CD4-positive, alpha-beta T cell treated with Interleukin-6 at 100 ng/mL for 8 hours (primary cell): Measurements from ENCODE around the gene HRAS.

Source experiments
- DNase-seq: peaks from one replicate; pipeline ENCODE4 v3.0.0-alpha.2; 2020; ENCODE audit warnings: mixed read lengths, low spot score

Gene HRAS

DNA sequence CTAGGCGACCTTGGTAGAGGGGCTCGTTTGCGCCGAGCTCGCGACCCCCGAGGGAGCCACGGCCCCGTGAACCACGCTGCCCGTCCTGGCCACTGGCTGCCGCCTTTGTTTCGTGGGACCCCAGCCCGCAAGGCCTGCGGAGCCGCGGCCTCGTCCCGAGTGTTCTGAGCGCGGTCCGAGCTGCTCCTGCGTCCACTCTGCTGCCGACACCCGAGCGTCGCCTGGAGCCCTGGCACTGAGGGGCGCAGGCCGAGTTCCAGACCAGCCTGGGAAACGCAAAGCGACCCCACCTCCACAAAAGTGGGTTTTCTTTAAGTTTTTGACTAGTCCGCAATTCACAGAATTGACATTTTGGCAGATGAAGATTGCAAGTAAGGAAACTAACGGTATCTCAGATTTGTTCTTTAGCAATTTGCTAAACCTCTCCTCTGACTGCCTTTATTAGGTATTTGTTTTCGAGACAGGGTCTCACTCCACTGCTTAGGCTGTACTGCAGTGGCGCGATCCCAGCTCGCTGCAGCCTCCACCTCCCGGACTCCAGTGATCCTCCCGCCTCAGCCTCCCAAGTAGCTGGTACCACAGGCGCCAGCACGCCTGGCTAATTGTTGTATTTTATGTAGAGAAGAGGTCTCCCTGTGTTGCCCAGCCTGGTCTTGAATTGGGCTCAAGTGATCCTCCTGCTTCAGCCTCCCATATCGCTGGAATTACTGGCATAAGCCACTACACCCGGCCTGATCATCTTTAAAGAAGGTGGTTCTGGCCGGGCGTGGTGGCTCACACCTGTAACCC, 27.5 kb downstream of the HRAS start:
- no peak for DNase-seq

DNA sequence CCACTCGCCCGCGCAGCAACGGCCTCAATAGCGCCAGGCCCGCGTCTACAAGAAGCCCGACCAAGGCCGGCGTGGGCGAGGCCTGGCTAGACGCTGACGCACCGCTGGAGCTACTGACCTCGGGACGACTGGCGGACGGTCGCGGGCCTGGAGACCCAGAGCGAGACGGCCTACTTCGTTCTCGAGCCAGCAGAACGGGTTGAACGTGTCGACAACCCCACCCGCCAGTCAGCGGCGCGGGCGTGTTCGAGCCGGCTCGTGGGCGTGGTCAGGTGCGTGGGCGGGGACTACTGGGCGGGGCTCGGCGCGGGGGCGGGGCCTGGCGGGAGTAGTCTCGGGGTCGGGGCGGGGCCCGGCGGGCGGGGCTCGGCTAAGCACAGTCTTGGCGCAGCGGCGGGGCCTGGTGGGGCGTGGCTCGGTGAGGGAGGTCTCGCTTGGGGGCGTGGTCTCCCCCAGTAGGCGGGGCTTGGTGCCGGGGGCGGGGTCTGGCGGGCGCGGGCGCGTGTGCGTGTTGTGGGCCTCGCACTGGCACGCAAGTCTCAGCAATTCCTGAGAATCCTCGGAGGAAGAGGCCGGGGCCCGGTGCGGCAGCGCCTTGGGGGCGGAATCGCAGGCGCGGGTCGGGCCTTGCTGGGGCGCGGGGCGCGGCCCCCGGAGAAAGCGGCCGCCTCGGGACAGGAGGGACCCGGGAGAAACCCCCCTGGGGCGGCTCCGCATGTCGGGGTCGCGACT, 28.2 kb downstream of the HRAS start, which contains the start of gene RNH1:
RNH1 (minus strand) TSS at position 248 of the 732 bp plus-strand sequence. CDS start 5,080 bp downstream, outside the sequence.
- DNase-seq = peak; percentile 99

DNA sequence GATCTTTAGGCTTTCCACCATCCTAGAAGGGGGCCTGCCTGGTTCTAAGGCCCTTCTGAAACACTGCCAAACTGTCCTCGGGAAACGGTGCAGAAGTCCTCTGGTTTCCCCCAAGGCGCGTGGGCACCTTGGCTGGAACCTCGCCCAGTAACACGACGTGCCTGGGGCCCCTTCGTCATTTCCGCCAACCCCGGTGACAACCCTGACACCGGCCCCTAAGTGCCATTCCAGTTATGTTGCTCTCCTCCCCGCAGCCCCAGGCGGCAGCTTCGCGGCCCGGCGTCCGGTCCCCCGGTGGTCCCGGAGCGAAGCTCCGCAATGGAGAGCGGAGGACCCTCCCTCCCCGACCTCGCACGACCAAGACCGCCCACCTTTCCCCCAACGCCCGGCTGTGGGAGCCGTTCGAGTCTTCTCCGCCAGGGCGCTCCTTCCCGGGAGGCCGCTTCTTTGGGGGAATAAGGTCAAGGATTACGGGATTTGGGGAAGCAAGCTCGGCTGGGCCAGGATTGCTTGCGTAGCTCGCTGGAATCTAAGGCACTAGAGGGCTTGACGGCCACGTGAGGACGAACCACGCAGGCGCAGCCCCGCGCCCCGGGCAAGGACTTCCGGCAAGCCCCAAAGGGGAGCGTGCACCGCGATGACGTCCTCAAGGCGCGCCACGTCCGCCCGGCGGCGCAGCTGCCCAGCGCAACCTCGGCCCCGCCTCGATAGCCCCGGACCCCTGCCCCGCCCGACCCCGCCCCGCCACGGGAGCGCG, 29.0 kb downstream of the HRAS start:
- DNase-seq = peak; percentile 97

DNA sequence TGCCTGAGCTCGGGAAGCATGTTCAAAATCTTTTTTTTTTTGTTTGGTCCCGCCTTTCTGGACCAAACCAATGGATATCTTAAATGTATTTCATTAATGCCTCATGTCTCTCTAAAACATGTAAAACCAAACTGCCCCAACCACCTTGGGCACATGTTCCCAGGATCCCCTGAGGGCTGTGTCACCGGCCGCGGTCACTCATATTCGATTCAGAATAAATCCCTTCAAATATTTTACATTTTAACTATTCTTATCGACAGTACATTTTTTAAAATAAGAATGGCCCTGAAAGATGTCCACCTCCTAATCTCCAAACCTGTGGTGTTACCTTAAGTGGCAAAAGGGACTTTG, 30.4 kb downstream of the HRAS start:
- DNase-seq = no peak

DNA sequence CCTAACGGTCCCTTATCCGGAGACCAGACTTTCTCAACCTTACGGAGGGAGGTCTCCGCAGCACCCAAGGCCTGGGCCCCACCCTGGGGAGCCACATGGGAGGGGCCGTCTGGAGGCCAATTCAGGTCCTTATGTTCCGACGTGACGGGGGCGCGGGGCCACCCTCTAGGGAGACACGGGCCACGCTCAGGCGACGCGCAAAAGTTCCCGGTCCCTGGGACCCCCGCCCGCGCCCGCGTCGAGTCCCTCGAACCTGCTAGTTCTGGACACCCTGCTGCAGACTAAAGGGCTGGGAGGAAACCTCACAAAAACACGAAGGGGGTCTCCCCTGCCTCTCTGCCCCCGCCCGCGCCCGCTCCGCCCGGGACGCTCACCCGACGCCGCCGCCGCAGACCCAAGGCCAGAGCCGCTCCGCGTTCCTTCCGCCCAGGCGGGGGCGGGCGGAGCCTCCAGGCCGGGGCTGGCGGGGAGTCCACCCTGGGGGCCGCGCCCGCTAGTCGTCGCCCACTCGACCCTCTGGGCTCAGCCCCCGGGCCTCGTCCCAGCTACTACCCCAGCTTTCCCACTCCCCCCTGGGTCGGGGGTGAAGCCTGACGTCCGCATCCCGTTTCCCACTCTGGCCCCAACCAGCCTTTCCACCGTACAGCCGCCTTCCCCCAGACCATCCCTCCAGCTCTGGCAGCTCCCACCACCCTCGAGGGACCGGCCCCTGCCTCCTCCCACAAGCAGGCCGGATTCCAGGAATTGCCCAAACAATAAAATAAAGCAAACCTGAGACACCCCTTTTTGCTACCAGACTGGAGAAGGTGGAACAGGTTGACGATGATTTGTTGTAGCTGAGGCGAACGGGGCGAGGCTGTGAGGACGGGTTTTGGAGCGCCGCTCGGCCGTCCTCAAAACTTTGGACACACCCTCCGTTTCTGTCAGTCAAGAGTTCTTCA, 31.1 kb downstream of the HRAS start:
- no peak for DNase-seq

DNA sequence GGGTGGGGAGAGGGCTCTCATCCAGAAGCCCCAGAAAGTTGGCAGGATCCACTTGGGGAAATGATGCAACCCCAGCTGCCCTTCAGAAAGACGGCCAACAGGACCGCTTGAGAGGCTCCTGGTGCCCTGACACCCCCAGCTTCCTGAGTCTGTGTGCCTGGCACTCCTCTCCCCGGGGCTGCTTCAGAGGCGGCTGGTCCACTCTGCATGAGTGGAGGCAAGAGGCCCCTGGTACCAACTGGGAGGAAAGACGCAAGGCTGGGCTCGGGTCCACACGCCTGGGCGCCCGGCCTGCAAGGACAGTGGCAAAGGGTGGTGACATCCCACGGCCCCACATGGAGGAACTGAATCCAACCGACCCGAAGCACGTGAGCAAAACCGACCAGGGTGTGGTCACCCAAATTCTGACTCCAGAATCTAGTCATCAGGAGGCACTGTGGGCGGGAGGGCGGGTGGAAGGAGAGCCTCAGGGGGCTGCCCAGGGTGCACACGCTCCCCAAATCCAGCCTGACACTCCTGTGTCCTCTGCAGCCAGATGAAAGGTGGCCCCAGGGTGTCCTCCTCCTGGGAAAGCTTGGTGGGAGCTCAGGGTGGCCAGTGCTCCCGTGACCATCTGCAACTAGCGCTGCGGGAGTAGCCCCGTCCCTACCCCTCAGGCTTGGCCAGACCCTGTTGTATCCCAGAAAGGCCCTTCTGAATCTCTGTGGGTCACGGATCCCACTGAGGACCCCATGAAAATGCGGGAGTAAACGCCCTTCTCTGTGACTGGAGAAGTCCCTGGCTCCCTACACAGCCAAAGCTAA, 32.0 kb downstream of the HRAS start:
- DNase-seq = no peak

DNA sequence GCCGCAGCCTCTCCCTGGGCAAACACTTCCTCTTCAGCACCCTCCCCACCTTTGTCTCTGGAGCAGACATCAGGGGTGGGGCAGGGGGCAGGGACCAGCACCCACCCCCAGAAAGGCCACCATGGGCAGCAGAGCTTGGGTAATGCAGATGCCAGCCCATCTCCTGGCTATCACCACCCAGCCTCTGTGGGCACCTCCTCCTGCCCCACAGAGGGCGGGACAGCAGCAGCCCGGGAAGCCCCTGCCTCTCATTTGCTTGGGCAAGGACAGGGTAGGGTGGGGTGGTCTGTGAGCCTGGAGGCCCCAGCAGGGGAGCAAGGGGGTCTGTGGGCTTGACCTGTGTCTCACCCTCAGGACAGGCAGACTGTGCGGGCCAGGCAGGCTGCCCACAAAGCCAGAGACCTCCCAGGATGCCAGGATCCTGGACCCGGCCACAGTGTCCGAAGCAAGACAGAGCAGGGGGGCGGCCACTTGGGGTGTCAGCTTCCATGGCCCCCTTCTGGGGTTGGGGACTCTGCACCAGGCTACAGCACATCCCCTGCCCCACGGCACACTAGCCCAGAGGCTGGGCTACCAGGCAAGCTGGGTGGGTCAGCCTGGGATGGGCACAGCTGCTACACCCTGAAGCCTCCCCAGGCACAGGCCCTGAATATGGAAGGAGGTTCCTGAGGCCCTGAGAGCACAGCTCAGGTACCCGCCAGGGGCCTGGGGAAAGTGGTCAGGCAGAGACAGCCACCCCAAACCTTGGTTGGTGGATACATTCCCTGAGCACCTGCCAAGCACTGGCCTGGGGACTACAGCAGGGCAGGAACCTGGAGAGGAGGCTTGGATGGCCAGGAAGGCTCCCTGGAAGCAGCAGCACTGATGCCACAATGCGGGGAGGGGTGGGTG, 32.8 kb downstream of the HRAS start:
- no peak for DNase-seq

DNA sequence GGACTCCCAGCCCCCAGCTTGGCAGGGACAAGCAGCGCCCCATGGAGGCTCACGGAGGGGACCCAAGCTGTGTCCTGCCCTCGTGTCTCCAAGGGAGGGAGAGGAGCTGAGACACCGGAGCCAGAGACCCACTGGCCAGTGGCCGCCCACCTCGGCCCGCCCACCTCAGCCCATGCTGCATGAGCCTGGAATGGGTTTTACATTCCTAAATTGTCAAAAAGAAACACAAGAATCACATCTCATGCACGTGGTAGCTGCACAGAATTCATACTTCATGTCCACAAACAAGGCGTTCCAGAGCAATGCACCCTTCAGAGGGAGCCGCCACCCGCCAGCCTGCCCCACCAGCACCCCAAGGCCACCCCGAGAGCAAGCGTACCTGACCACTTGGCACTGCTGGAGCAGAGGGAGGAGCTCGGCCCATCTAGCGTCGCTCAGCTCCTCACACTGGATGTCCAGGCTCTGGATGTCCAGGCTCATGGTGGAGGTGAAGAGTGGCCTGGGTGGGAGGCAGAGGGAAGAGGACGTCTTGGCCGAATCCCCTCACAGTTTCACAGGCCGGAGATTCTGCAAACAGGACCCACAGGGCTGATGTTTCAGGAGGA, 33.6 kb downstream of the HRAS start:
- DNase-seq = no peak

DNA sequence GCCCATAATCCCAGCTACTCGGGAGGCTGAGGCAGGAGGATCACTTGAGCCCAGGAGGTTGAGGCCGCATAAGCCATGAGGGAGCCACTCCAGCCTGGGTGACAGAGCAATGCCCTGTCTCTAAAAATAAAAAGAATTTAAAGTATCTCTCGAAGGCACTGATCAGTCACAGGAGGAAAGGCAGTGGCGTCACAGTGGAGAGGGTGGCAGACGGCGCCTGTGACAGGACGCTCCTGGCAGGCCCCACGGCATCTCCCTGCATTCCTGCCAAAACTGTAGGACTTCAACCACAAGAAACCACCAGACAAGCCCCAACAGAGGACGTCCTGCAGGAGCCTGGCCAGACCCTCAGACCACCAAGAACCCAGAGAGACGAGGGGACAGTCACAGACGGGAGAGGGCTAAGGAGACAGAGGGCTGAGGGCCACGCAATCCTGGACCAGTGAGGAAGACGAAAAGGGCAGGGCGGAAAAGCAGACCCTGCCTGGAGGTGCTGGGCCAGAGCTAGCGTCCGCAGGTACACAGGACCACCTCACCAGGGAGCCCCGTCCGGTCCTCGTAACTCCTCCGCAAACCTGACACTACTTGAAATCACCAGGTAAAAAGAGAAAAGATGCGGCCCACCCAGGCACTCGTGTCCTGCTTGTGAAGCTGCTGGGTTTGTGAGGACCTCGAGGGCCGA, 34.2 kb downstream of the HRAS start:
- no peak for DNase-seq

DNA sequence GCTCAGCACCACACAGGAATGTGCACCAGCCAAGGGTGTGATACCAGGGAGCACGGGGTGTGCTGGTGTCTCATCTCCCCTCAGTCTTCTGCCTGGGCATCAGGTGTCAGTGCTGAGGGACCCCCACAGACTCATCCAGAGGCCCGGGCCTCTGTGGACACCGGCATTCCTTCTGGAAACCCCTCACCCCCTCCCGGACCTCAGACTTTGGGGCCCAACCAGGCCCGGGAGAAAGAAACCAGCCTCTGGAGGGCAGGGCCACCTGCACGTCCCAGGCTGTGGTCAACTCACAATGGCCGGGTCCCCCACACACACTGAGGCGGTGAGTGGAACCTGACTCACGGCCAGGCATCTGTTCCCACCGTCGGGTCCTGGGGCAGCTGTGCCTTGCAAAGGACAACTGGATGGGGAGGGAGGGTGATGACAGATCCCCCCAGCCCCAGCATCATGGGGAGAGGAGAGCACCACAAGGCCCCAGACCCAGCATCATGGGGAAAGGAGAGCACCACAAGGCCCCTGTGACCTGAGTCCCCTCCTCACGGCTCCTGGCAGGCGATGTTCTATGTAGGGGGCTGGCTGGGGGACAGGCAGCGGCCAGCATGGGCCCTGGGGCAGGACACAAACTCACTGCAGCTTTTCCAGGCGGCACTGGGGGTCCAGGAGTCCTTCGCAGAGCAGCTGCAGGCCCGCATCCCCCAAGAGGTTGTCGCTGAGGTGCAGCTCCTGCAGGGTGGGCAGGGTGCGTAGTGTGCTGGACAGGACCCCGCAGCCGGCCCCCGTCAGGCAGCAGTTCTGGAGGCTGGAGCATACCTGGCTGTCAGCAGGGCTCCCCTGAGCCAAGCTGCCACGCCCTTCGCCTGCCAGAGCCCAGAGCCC, 35.9 kb downstream of the HRAS start:
- no peak for DNase-seq

DNA sequence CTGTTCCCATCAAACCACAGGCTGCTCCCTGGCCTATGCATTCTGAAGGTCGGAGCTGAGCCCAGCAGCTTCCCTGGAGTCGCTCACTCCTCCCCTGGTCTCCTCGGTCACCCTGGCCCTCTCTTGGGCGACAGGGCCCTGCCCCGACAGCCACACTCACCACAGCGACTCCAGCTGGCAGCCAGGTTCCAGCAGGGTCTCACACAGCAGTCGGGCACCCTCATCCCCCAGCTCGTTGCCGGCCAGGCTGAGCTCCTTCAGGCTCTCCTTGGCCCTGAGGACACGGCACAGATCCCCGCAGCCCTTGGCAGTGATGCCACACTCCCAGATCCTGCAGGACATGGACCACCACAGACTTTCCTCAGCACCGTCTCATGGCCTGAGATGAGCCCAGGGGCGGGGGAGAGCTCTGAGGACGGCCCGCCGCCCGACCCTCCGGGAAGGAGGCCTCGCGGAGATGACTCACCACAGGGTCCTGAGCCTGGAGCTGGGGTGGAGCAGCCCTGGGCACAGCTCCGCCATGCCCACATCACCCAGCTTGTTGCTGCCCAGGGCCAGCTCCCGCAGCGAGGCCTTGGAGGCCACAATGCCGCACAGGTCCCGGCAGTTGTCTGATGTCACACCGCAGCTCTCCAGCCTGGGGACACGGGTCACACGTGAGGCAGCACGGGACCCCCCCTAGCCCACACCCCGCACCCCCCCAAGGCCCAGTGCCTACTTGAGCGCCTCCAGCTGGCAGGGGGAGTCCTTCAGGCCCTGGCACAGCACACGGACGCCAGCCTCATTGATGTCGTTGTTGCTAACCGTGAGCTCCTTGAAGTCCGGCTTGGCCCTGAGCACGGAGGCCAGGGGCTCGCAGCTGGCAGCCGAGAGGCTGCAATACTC, 36.8 kb downstream of the HRAS start:
- no peak for DNase-seq

DNA sequence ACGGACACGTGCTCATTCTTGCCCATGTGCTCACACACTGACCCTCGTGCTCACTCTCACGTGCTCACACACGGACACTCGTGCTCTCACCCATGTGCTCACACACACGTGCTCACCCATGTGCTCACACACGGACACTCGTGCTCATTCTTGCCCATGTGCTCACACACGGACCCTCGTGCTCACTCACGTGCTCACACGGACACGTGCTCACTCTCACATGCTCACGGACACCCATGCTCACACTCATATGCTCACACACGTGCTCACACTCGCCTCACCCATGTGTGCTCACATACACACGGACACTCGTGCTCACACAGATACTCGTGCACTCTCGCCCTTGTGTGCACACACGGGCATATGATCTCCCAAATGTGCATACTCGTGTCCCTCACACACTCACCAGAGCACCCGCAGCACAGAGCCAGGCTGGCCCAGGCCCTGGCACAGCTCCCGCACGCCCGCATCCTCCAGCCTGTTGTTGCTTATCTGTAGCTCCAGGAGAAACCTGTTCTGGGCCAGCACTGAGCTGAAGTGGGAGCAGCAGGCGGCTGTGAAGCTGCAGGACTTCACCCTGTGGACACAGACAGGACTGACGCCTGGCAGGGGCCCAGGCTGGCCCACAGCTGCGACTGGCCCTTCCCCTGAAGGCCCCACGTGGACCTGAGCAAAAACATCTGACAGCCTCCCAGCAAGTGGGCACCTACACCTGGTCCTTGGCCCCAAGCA, 37.6 kb downstream of the HRAS start:
- no peak for DNase-seq

DNA sequence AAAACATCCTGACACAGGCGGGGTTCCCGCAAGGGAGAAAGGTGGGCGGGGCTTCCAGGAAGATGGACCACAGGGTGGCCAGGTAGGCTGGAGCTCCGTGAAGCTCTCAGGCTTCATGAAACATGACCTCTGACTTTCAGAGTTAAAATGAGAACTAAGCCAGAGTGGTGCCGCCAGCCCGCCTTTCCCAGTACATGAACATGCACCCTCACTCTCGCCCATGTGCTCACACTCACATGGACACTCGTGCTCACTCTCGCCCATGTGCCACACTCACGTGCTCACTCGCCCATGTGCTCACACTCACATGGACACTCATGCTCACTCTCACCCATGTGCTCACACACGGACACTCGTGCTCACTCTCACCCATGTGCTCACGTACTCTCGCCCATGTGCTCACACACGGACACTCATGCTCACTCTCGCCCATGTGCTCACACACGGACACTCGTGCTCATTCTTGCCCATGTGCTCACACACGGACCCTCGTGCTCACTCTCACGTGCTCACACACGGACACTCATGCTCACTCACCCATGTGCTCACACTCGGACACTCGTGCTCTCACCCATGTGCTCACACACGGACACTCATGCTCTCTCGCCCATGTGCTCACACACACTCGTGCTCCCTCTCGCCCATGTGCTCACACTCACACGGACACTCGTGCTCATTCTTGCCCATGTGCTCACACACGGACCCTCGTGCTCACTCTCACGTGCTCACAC, 38.4 kb downstream of the HRAS start:
- DNase-seq = no peak

DNA sequence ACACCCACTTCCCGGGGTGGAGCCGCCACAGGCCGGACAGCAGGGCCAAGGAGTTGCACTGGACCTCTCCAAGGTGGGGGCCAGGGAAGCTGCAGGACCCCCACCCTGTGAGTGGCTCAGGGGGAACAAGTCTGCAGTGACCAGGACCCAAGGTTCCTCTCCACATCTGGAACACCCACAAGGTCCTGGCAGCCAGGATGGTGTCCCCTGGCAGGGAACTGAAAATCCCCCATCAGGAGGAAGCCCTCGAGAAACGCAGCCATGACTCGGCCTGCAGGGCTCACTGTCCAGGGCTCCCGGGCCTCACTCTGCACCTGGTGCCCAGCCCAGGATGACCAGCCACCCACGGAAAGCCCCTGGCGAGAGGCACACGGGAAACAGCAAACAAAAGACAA, 39.8 kb downstream of the HRAS start:
- DNase-seq = no peak
